ENCODE data around the gene LHFPL6.

LHFPL6 gene

DNA sequence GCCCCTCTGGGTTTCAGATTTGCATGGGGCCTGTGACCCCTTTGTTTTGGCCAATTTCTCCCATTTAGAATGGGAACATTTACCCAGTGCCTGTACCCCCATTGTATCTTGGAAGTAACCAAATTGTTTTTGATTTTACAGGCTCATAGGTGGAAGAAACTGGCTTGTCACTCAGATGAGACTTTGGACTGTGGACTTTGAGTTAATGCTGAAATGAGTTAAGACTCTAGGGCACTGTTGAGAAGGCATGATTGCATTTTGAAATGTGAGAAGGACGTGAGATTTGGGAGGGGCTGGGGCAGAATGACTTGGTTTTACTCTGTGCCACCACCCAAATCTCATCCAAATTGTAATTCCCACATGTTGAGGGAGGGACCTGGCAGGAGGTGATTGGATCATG lies 306.0 kb downstream of the LHFPL6 start:
- DNase-seq, result no peak

DNA sequence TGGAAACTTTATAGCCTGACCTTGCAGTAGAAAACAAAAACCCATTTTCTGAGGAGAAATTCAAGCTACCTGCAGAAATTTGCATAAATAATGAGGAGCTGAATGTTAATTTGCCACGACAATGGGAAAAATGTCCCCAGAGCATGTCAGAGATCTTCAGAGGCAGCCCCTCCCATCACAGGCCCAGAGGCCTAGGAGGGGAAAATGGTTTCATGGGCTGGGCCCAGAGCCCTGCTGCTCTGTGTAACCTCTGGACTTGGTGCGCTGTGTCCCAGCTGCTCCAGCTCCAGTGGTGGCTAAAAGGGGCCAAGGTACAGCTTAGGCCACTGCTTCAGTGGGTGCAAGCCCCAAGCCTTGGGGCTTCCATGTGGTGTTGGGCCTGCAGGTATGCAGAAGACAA lies 306.8 kb downstream of the LHFPL6 start:
- DNase-seq, result no peak

Data from suppressor macrophage treated with lipopolysaccharide for 4 hours (primary cell).